H1 (cell line): ENCODE results near the gene SPECC1. TPM values are rescaled to one million over a fixed set of nuclear protein-coding genes. Genes with fewer than 3 reads are reported as not detected.

ENCODE experiments used
- BCL11A ChIP-seq, 2 experiments: IDR thresholded peaks; one replicate each; pipeline ENCODE4 v1.6.1; 2011; ENCODE audit warnings: low read depth in 2 of 2, low read length in 2 of 2, mild to moderate bottlenecking in 2 of 2
- CBX5 ChIP-seq: fragments of 300-800, 300-1000 bp; sonication (generic); IDR thresholded peaks from 2 replicates; pipeline ENCODE4 v1.7.1; 2016; ENCODE audit warnings: antibody characterized with exemption, low read length, low read depth
- EP300 ChIP-seq, 2 experiments: IDR thresholded peaks; 1 replicate in 1 of 2; 2 replicates in 1 of 2; pipeline ENCODE4 v1.6.1; 2011 to 2012; ENCODE audit warnings: low read depth in 2 of 2, low read length in 2 of 2, mild to moderate bottlenecking in 2 of 2, borderline replicate concordance in 1 of 2, inconsistent platforms in 1 of 2, moderate library complexity in 1 of 2
- HDAC6 ChIP-seq: IDR thresholded peaks from one replicate; pipeline ENCODE4 v1.7.1; 2012; ENCODE audit warnings: low read depth, mild to moderate bottlenecking, inconsistent platforms, low read length, moderate library complexity
- JUND ChIP-seq: IDR thresholded peaks from 2 replicates; pipeline ENCODE4 v1.6.1; 2011; ENCODE audit warnings: mild to moderate bottlenecking, improper control_type of control experiment, low read length
- POLR2AphosphoS5 ChIP-seq: IDR thresholded peaks from 2 replicates; pipeline ENCODE4 v1.6.1; 2011; ENCODE audit warnings: low read depth, low read length
- SIN3A ChIP-seq, 2 experiments: IDR thresholded peaks in 1 of 2; conservative IDR thresholded peaks in 1 of 2; 2 replicates each; pipeline ENCODE4 v1.6.1; 2011 to 2012; ENCODE audit warnings: low read length in 2 of 2, improper control_type of control experiment in 1 of 2, low read depth in 1 of 2, mild to moderate bottlenecking in 1 of 2
- TCF12 ChIP-seq: IDR thresholded peaks from 2 replicates; pipeline ENCODE4 v1.6.1; 2011; ENCODE audit warnings: low read depth, mild to moderate bottlenecking, low read length
- polyA plus RNA-seq, 7 experiments: library from polyadenylated mRNA; depleted of rRNA in 3 of 7; stranded (reverse) in 5 of 7; unstranded in 2 of 7; fragments of >200 nt in 5 of 7; fragments of 200-250 nt in 2 of 7; gene quantifications; 1 replicate in 5 of 7; 2 replicates in 1 of 7; 4 replicates in 1 of 7; pipeline versions ENCODE4 v1.2.1 to v1.2.3, GENCODE V29; 2011 to 2013; ENCODE audit warnings: missing spikeins in 2 of 7, mixed read lengths in 2 of 7
- total RNA-seq: library from RNA; stranded (reverse); fragmentation: NEBNext Ultra II Directional; extraction: Animal tissue kit (Norgen Biotek cat#: 25700); gene quantifications from 2 replicates; pipeline ENCODE4 v1.2.1, GENCODE V29; 2021

Gene SPECC1
- total and polyA plus RNA-seq, 2 of the 8 experiments (the other 6 are each of a cell fraction or from before 2014, with no cell fraction given): 35.8 to 87.9 TPM

- TF ChIP-seq POLR2AphosphoS5: peak; percentile 94; the same call in 1 of the 2 replicates
- no peak for TF ChIP-seq CBX5
- TF ChIP-seq BCL11A (IDR thresholded peaks at IDR 0.05; ENCODE audit: low read depth in 2 of 2, low read length in 2 of 2): no peak
- TF ChIP-seq EP300 (IDR thresholded peaks at IDR 0.05; ENCODE audit: borderline replicate concordance in 1 of 2, low read depth in 2 of 2, low read length in 2 of 2): no peak
- TF ChIP-seq SIN3A (conservative IDR thresholded peaks at IDR 0.05 in 1 of 2, IDR thresholded peaks at IDR 0.05 in 1 of 2; ENCODE audit: low read depth in 1 of 2, low read length in 2 of 2): no peak
- TF ChIP-seq HDAC6: no peak
- TF ChIP-seq JUND: no peak
- no peak for TF ChIP-seq TCF12
- TF ChIP-seq, all 59 proteins: peak for 16
Observed at GRCh38 chr17:19979917-19980770, 29.0 kb upstream of the SPECC1 start (continued).
